Lower leg skin (tissue), 3 donors: Measurements from ENCODE around the gene TACR3.
"Not testable (repeated sequence)": the region's sequence is repeated elsewhere in the genome, so short reads cannot be mapped to it uniquely, and the experiment has no call there.

Experiments used
- CTCF ChIP-seq, 3 donors: fragments of 450-650 bp; IDR thresholded peaks; one replicate each; pipeline ENCODE4 v1.5.1; 2016; ENCODE audit warnings: antibody characterized with exemption in 3 of 3, mild to moderate bottlenecking in 3 of 3, moderate library complexity in 2 of 3
- POLR2A ChIP-seq, 2 donors: fragments of 450-650 bp; IDR thresholded peaks; one replicate each; pipeline ENCODE4 v1.6.1; 2016 to 2017; ENCODE audit warnings: antibody characterized with exemption in 2 of 2, mild to moderate bottlenecking in 1 of 2, moderate library complexity in 1 of 2

GRCh38 chr4:103723150-103723549 lies 3.4 kb upstream of the TACR3 start:
- TF ChIP-seq CTCF, POLR2A (IDR thresholded peaks at IDR 0.05): not testable (repeated sequence)
